ENCODE results near the gene APOLD1. TPM values are rescaled to one million over a fixed set of nuclear protein-coding genes. Genes with fewer than 3 reads are reported as not detected.

The APOLD1 gene
- polyA plus RNA-seq, 3 donors = 0.08 to 0.21 TPM; not detected in 1

DNA sequence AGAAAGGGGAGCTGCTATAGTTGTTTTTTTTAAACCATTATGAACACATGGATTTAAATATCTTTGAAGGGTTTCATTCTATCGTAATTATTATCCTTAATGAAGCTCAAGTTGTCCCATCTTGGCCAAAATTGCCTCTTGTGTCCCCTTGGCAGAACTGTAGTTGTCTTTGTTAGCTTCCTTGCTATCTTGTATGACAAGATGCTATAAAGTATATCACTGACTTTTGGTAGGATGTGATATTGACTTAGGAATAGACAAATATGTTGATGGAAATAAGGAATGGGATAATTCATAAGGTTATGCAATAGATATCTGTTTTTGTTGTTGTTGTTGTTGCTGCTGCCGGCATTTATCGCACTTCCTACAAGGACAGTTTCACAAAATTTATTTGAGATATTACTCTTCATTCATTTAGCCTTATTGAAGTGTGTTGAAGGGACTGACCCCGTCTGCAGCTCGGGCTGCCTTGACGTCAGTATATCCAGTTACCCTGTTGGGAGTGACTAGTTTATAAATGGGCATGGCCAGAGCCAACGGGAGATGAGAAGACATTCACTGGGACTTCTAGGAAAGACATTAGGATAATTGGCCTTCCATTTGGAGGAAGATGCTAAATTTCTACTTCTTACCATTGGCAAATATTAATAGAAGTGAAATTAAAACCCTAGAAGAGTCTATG lies 26.1 kb upstream of the APOLD1 start:
- Histone ChIP-seq H3K27ac (ENCODE audit: low read depth in 1 of 2, low read length in 2 of 2) (no peak overlapping the region), H3K79me2 (ENCODE audit: insufficient read depth, low read length) (peaks cover 15% of the 10 kb centered on the region), H3K4me2 (replicated peaks; ENCODE audit: extremely low read depth, low read length, poor library complexity, severe bottlenecking) (no peak overlapping the region), H3K4me1 (ENCODE audit: control insufficient read depth in 1 of 2, insufficient read depth in 2 of 2, low read length in 2 of 2) (no peaks in the 10 kb centered on the region), H3K36me3 (replicated peaks in 1 of 2; ENCODE audit: control insufficient read depth in 1 of 2, insufficient read depth in 2 of 2, low read length in 2 of 2) (no peaks in the 10 kb centered on the region), H3K27me3 (ENCODE audit: control insufficient read depth in 2 of 2, insufficient read depth in 2 of 2, low read length in 2 of 2) (no peaks in the 10 kb centered on the region), H4K20me1 (ENCODE audit: insufficient read depth, low read length) (no peaks in the 10 kb centered on the region), H2AFZ (ENCODE audit: insufficient read depth, low read depth, low read length, poor library complexity, severe bottlenecking) (no peak overlapping the region), H3K9me3 (replicated peaks in 1 of 2; ENCODE audit: control insufficient read depth in 1 of 2, insufficient read depth in 1 of 2, low read length in 2 of 2) (no peaks in the 10 kb centered on the region), H3K9ac (ENCODE audit: insufficient read depth, low read length, poor library complexity, severe bottlenecking) (no peak overlapping the region), H3K4me3 (replicated peaks in 1 of 3; ENCODE audit: low read depth in 2 of 3, low read length in 3 of 3) (no peak overlapping the region)
- no peaks in the 10 kb centered on the region for H3K9me3 Mint-ChIP-seq
- H3K27ac Mint-ChIP-seq = no peak overlapping the region
- DNase-seq = no peak
- no peaks in the 10 kb centered on the region for H3K4me1 Mint-ChIP-seq
- TF ChIP-seq, protein P1, sequence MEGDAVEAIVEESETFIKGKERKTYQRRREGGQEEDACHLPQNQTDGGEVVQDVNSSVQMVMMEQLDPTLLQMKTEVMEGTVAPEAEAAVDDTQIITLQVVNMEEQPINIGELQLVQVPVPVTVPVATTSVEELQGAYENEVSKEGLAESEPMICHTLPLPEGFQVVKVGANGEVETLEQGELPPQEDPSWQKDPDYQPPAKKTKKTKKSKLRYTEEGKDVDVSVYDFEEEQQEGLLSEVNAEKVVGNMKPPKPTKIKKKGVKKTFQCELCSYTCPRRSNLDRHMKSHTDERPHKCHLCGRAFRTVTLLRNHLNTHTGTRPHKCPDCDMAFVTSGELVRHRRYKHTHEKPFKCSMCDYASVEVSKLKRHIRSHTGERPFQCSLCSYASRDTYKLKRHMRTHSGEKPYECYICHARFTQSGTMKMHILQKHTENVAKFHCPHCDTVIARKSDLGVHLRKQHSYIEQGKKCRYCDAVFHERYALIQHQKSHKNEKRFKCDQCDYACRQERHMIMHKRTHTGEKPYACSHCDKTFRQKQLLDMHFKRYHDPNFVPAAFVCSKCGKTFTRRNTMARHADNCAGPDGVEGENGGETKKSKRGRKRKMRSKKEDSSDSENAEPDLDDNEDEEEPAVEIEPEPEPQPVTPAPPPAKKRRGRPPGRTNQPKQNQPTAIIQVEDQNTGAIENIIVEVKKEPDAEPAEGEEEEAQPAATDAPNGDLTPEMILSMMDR (IDR thresholded peaks at IDR 0.05) = no peak
- WGBS (ENCODE audit: insufficient coverage) = no CpG with 5 or more reads among the region's 7 CpGs
- no peaks in the 10 kb centered on the region for H3K27me3 Mint-ChIP-seq (ENCODE audit: low read depth in 3 of 3)
- no peak overlapping the region for H3K4me3 Mint-ChIP-seq
- peaks cover 2 to 7% of the 10 kb centered on the region in 2 donors for H3K36me3 Mint-ChIP-seq
- intact Hi-C loops (cut with micrococcal nuclease) = no loop called here

DNA sequence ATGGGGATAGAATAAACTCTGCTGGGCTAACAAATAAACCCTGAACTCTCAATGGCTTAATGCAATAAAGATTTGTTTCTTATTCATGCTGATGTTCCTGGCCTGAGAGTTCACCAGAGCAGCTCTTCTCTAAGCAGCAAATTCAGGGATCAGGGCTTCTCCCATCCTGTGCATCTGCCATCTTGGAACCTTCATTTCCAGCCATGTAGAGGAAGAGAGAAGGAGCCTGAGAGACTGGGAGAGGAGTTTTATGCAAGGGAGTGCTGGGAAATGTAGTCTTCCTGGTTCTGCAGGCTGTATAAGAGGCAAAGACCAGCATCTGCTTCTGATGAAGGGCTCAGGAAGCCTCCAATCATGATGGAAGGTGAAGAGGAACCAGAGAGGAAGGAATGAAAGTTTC lies 20.6 kb upstream of the APOLD1 start:
- DNase-seq = no peak
- no peak overlapping the region for H3K4me3 Mint-ChIP-seq
- no peak overlapping the region for H3K27ac ChIP-seq (ENCODE audit: low read depth in 1 of 2, low read length in 2 of 2)
- H3K4me3 ChIP-seq (replicated peaks in 1 of 3; ENCODE audit: low read depth in 2 of 3, low read length in 3 of 3) = no peak overlapping the region
- H3K9ac ChIP-seq (ENCODE audit: insufficient read depth, low read length, poor library complexity, severe bottlenecking) = no peak overlapping the region
- H2AFZ ChIP-seq (ENCODE audit: insufficient read depth, low read depth, low read length, poor library complexity, severe bottlenecking) = no peak overlapping the region
- H4K20me1 ChIP-seq (ENCODE audit: insufficient read depth, low read length) = no peaks in the 10 kb centered on the region
- peaks cover 16% of the 10 kb centered on the region for H3K79me2 ChIP-seq (ENCODE audit: insufficient read depth, low read length)
- no peaks in the 10 kb centered on the region for H3K27me3 ChIP-seq (ENCODE audit: control insufficient read depth in 2 of 2, insufficient read depth in 2 of 2, low read length in 2 of 2)
- H3K4me1 Mint-ChIP-seq = no peaks in the 10 kb centered on the region
- H3K36me3 ChIP-seq (replicated peaks in 1 of 2; ENCODE audit: control insufficient read depth in 1 of 2, insufficient read depth in 2 of 2, low read length in 2 of 2) = no peaks in the 10 kb centered on the region
- no peaks in the 10 kb centered on the region for H3K4me1 ChIP-seq (ENCODE audit: control insufficient read depth in 1 of 2, insufficient read depth in 2 of 2, low read length in 2 of 2)
- TF ChIP-seq, protein P1 (IDR thresholded peaks at IDR 0.05) = no peak
- H3K9me3 ChIP-seq (replicated peaks in 1 of 2; ENCODE audit: control insufficient read depth in 1 of 2, insufficient read depth in 1 of 2, low read length in 2 of 2) = peaks cover 0 to 7% of the 10 kb centered on the region in 2 donors
- no peak overlapping the region for H3K4me2 ChIP-seq (replicated peaks; ENCODE audit: extremely low read depth, low read length, poor library complexity, severe bottlenecking)
- intact Hi-C loops (cut with micrococcal nuclease) = no loop called here
- H3K36me3 Mint-ChIP-seq = peaks cover 7 to 13% of the 10 kb centered on the region in 2 donors
- peak overlapping the region in 1 of 7 donors; percentile 55 for H3K27ac Mint-ChIP-seq
- H3K27me3 Mint-ChIP-seq (ENCODE audit: low read depth in 3 of 3) = peaks cover 0 to 1% (median 0%) of the 10 kb centered on the region in 3 donors
- peaks cover under 1 to 16% (median 8%) of the 10 kb centered on the region in 7 donors for H3K9me3 Mint-ChIP-seq
